NT2/D1 (cell line): Measurements from ENCODE around the gene GCN1.

Source experiments
- DNase-seq: peaks from one replicate; pipeline ENCODE4 v3.0.0-alpha.2; 2011; ENCODE audit warnings: low read depth, low spot score
- H3K27me3 ChIP-seq: 2 replicates; pipeline ENCODE4 v1.6.0; 2011; ENCODE audit warnings: mild to moderate bottlenecking; ENCODE audit not compliant: insufficient read length, insufficient read depth
- H3K36me3 ChIP-seq: 2 replicates; pipeline ENCODE4 v1.6.1; 2011; ENCODE audit warnings: mild to moderate bottlenecking, low read length, mixed read lengths; ENCODE audit not compliant: insufficient read depth, insufficient read length
- H3K4me1 ChIP-seq: 2 replicates; pipeline ENCODE4 v1.5.1; 2011; ENCODE audit not compliant: insufficient read depth, insufficient read length
- H3K4me3 ChIP-seq: 2 replicates; pipeline ENCODE4 v1.5.1; 2011; ENCODE audit warnings: low read depth; ENCODE audit not compliant: insufficient read length
- H3K9ac ChIP-seq: 2 replicates; pipeline ENCODE4 v1.6.0; 2011; ENCODE audit warnings: low read depth; ENCODE audit not compliant: insufficient read length
- H3K9me3 ChIP-seq: 2 replicates; pipeline ENCODE4 v1.5.1; 2011; ENCODE audit warnings: mild to moderate bottlenecking, low read length; ENCODE audit not compliant: insufficient read depth
- SUZ12 ChIP-seq: IDR thresholded peaks from 2 replicates; pipeline ENCODE4 v1.6.1; 2011; ENCODE audit not compliant: insufficient read length, insufficient read depth; ENCODE audit errors: extremely low read depth
- YY1 ChIP-seq: IDR thresholded peaks from 2 replicates; pipeline ENCODE4 v1.6.1; 2011; ENCODE audit not compliant: insufficient read length, insufficient read depth
- ZNF274 ChIP-seq: IDR thresholded peaks from 2 replicates; pipeline ENCODE4 v1.6.1; 2011; ENCODE audit warnings: mild to moderate bottlenecking, low read depth, low read length

GCN1 gene

GRCh38 chr12:120180975-120181374 is 13.5 kb downstream of the GCN1 start:
- Histone ChIP-seq H3K27me3 (no peaks in the 10 kb centered on the region), H3K4me3 (no peak overlapping the region), H3K9me3 (no peaks in the 10 kb centered on the region), H3K9ac (no peak overlapping the region), H3K4me1 (peaks cover 4% of the 10 kb centered on the region), H3K36me3 (peaks cover 95% of the 10 kb centered on the region)
- DNase-seq, result no peak
- TF ChIP-seq YY1 (no peak), SUZ12 (no peak), ZNF274 (no peak)

- Histone ChIP-seq H3K4me1 (no peaks in the 10 kb centered on the region), H3K9me3 (no peaks in the 10 kb centered on the region), H3K27me3 (no peaks in the 10 kb centered on the region), H3K4me3 (no peak overlapping the region), H3K36me3 (peaks cover 93% of the 10 kb centered on the region), H3K9ac (no peak overlapping the region)
- TF ChIP-seq YY1 (no peak), SUZ12 (no peak), ZNF274 (no peak)
- no peak for DNase-seq
These were observed 19.0 kb downstream of the GCN1 start for GRCh38 chr12:120175537-120175936.

GRCh38 chr12:120175062-120175461 is 19.5 kb downstream of the GCN1 start:
- Histone ChIP-seq H3K9ac (no peak overlapping the region), H3K36me3 (peaks cover 93% of the 10 kb centered on the region), H3K4me3 (no peak overlapping the region), H3K9me3 (no peaks in the 10 kb centered on the region), H3K4me1 (no peaks in the 10 kb centered on the region), H3K27me3 (no peaks in the 10 kb centered on the region)
- no peak for DNase-seq
- TF ChIP-seq SUZ12, result no peak

GRCh38 chr12:120172053-120172452 is 22.5 kb downstream of the GCN1 start:
- Histone ChIP-seq H3K9ac (no peak overlapping the region), H3K4me1 (no peaks in the 10 kb centered on the region), H3K27me3 (no peaks in the 10 kb centered on the region), H3K4me3 (no peak overlapping the region), H3K9me3 (no peaks in the 10 kb centered on the region), H3K36me3 (peaks cover 93% of the 10 kb centered on the region)
- TF ChIP-seq SUZ12 (no peak), YY1 (no peak), ZNF274 (no peak)
- no peak for DNase-seq

- H3K4me3 ChIP-seq, result no peak overlapping the region
- no peaks in the 10 kb centered on the region for H3K27me3 ChIP-seq
- TF ChIP-seq SUZ12, result no peak
- no peak for TF ChIP-seq YY1
- TF ChIP-seq ZNF274, result no peak
- H3K4me1 ChIP-seq, result no peaks in the 10 kb centered on the region
- H3K9ac ChIP-seq, result no peak overlapping the region
- H3K9me3 ChIP-seq, result no peaks in the 10 kb centered on the region
- DNase-seq, result no peak
- H3K36me3 ChIP-seq, result peaks cover 86% of the 10 kb centered on the region
These were observed 23.9 kb downstream of the GCN1 start for GRCh38 chr12:120170631-120171030.

GRCh38 chr12:120169946-120170345 is 24.6 kb downstream of the GCN1 start:
- Histone ChIP-seq H3K27me3 (no peaks in the 10 kb centered on the region), H3K9ac (no peak overlapping the region), H3K4me3 (no peak overlapping the region), H3K36me3 (peaks cover 84% of the 10 kb centered on the region), H3K4me1 (no peaks in the 10 kb centered on the region), H3K9me3 (no peaks in the 10 kb centered on the region)
- TF ChIP-seq SUZ12 (no peak), YY1 (no peak), ZNF274 (no peak)
- no peak for DNase-seq

GRCh38 chr12:120168337-120168736 is 26.2 kb downstream of the GCN1 start:
- Histone ChIP-seq H3K4me3 (no peak overlapping the region), H3K9ac (no peak overlapping the region), H3K27me3 (no peaks in the 10 kb centered on the region), H3K36me3 (peaks cover 83% of the 10 kb centered on the region), H3K9me3 (no peaks in the 10 kb centered on the region), H3K4me1 (no peaks in the 10 kb centered on the region)
- TF ChIP-seq YY1, result no peak
- TF ChIP-seq ZNF274, result no peak
- no peak for TF ChIP-seq SUZ12
- no peak for DNase-seq

- Histone ChIP-seq H3K4me3 (no peak overlapping the region), H3K27me3 (no peaks in the 10 kb centered on the region), H3K4me1 (no peaks in the 10 kb centered on the region), H3K9me3 (no peaks in the 10 kb centered on the region), H3K9ac (no peak overlapping the region), H3K36me3 (peaks cover 83% of the 10 kb centered on the region)
- no peak for DNase-seq
- TF ChIP-seq YY1, result no peak
- no peak for TF ChIP-seq SUZ12
- no peak for TF ChIP-seq ZNF274
These were observed 26.9 kb downstream of the GCN1 start for GRCh38 chr12:120167529-120168095.
